Colonic mucosa (tissue), 4 donors: ENCODE data around the gene TENT4B. TPM values are rescaled to one million over a fixed set of nuclear protein-coding genes. Genes with fewer than 3 reads are reported as not detected.

Experiments
- DNase-seq: peaks from one replicate; pipeline ENCODE4 v3.0.0-alpha.2; 2020
- H3K27ac ChIP-seq: fragments of 200-600 bp; one replicate; pipeline ENCODE4 v1.8.0; 2021
- H3K27me3 ChIP-seq: fragments of 200-600 bp; one replicate; pipeline ENCODE4 v1.8.0; 2021
- H3K36me3 ChIP-seq: fragments of 200-600 bp; one replicate; pipeline ENCODE4 v1.8.0; 2021
- H3K4me1 ChIP-seq: fragments of 200-600 bp; one replicate; pipeline ENCODE4 v1.8.0; 2021; ENCODE audit warnings: mild to moderate bottlenecking
- H3K4me3 ChIP-seq: fragments of 200-600 bp; one replicate; pipeline ENCODE4 v1.8.0; 2021
- H3K9ac ChIP-seq, 2 donors: one replicate each; pipeline ENCODE4 v1.7.0; 2013; ENCODE audit warnings: control low read depth in 2 of 2, low read depth in 2 of 2, low read length in 2 of 2
- H3K9me3 ChIP-seq: fragments of 200-600 bp; one replicate; pipeline ENCODE4 v1.8.0; 2021
- intact Hi-C: fragments of 100-400 bp; cut with DNase I; formaldehyde crosslinking; loops from one replicate; pipeline ENCODE4 v1.14.1; 2022
- total RNA-seq, 2 donors: library from RNA; stranded (reverse); fragmentation: NEBNext Ultra II Directional in 1 of 2; extraction: Animal tissue kit (Norgen Biotek cat#: 25700) in 1 of 2; gene quantifications; one replicate each; pipeline ENCODE4 v1.2.1, GENCODE V29; 2021
- TF ChIP-seq, protein P1 (sequence below): fragments of 200-600 bp; IDR thresholded peaks from one replicate; pipeline ENCODE4 v1.8.0; 2022; ENCODE audit warnings: antibody characterized with exemption, mild to moderate bottlenecking
- donor health status: healthy.
- donor health status: DM: no; HTN: no; CAD: no.
- donor health status: DM: no; HTN: no; CAD: no.

Gene TENT4B
- total RNA-seq, 2 donors from 2014 or later, result 13.5 to 15.6 TPM

- Histone ChIP-seq H3K9me3 (no peaks in the 10 kb centered on the region), H3K4me1 (no peaks in the 10 kb centered on the region), H3K27me3 (no peaks in the 10 kb centered on the region), H3K36me3 (peaks cover 4% of the 10 kb centered on the region), H3K9ac (no peak overlapping the region), H3K27ac (no peak overlapping the region), H3K4me3 (no peak overlapping the region)
- TF ChIP-seq, protein P1, sequence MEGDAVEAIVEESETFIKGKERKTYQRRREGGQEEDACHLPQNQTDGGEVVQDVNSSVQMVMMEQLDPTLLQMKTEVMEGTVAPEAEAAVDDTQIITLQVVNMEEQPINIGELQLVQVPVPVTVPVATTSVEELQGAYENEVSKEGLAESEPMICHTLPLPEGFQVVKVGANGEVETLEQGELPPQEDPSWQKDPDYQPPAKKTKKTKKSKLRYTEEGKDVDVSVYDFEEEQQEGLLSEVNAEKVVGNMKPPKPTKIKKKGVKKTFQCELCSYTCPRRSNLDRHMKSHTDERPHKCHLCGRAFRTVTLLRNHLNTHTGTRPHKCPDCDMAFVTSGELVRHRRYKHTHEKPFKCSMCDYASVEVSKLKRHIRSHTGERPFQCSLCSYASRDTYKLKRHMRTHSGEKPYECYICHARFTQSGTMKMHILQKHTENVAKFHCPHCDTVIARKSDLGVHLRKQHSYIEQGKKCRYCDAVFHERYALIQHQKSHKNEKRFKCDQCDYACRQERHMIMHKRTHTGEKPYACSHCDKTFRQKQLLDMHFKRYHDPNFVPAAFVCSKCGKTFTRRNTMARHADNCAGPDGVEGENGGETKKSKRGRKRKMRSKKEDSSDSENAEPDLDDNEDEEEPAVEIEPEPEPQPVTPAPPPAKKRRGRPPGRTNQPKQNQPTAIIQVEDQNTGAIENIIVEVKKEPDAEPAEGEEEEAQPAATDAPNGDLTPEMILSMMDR, result no peak
- intact Hi-C loops, result no loop called here
- DNase-seq, result no peak
Observed at GRCh38 chr16:50224286-50224685, 71.2 kb downstream of the TENT4B start.

DNA sequence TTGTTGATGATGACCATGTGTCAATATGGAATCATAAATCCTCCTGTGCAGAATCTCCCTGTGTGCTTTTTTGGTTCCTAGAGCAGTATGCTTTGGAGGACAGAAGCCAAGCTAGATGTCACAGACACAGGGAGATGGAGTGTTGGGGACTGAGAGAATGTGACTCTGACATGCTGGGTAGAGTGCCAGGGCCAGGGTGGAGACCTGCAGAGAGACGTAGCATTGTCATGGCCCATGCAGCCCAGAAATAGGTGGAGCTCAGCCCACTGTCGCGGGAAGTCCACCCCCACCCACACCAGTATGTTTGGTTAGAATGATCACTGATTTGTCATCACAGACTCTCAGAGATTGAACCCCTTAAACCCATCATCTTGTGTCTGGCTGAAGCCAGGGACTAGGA lies 74.0 kb downstream of the TENT4B start:
- DNase-seq, result no peak
- Histone ChIP-seq H3K27ac (no peak overlapping the region), H3K9me3 (no peaks in the 10 kb centered on the region), H3K27me3 (no peaks in the 10 kb centered on the region), H3K4me1 (no peaks in the 10 kb centered on the region), H3K9ac (no peak overlapping the region), H3K4me3 (no peak overlapping the region), H3K36me3 (peaks cover 4% of the 10 kb centered on the region)
- TF ChIP-seq, protein P1, result no peak
- intact Hi-C loops, result no loop called here

DNA sequence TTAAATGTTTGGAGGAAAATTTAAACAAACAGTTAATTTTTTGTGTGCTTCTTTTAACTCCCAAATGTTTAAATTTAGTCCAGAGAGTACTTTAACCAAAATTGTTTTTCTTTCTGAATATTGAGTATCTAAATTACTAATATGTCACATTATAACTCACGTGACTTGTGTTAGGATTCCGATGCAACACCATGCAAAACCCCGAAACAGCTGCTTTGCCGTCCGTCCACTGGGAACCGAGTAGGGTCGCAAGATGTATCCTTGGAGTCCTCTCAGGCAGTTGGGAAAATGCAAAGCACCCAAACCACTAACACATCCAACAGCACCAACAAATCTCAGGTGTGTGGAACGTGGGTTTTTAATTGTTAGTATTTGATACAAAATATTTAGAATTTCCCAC lies 74.6 kb downstream of the TENT4B start:
- peaks cover 4% of the 10 kb centered on the region for H3K36me3 ChIP-seq
- H3K4me1 ChIP-seq, result no peaks in the 10 kb centered on the region
- no peaks in the 10 kb centered on the region for H3K27me3 ChIP-seq
- no peak for DNase-seq
- H3K9me3 ChIP-seq, result no peaks in the 10 kb centered on the region
- TF ChIP-seq, protein P1, result no peak
- intact Hi-C loops, result no loop called here
- no peak overlapping the region for H3K9ac ChIP-seq
- H3K4me3 ChIP-seq, result no peak overlapping the region
- H3K27ac ChIP-seq, result no peak overlapping the region

- H3K36me3 ChIP-seq, result peaks cover 4% of the 10 kb centered on the region
- no peak overlapping the region for H3K9ac ChIP-seq
- H3K4me1 ChIP-seq, result no peaks in the 10 kb centered on the region
- TF ChIP-seq, protein P1, result no peak
- H3K27ac ChIP-seq, result no peak overlapping the region
- H3K9me3 ChIP-seq, result no peaks in the 10 kb centered on the region
- DNase-seq, result no peak
- intact Hi-C loops, result no loop called here
- H3K4me3 ChIP-seq, result no peak overlapping the region
- H3K27me3 ChIP-seq, result no peaks in the 10 kb centered on the region
Observed at GRCh38 chr16:50228364-50228868, 75.3 kb downstream of the TENT4B start.

- intact Hi-C loops, result no loop called here
Observed at GRCh38 chr16:50229149-50229726, 76.1 kb downstream of the TENT4B start.

More at GRCh38 chr16:50229149-50229726, 76.1 kb downstream of the TENT4B start:
- Histone ChIP-seq H3K4me3 (no peak overlapping the region), H3K27me3 (no peaks in the 10 kb centered on the region), H3K9ac (no peak overlapping the region), H3K36me3 (peaks cover 4% of the 10 kb centered on the region), H3K4me1 (no peaks in the 10 kb centered on the region), H3K9me3 (no peaks in the 10 kb centered on the region), H3K27ac (no peak overlapping the region)
- TF ChIP-seq, protein P1, result no peak
- DNase-seq, result no peak
